ENCODE results near the gene SPATA1. TPM values are rescaled to one million over a fixed set of nuclear protein-coding genes. Genes with fewer than 3 reads are reported as not detected.

Gene SPATA1
- total and polyA plus RNA-seq, 12 donors: 0.29 to 1.5 (median 0.71) TPM; not detected in 5

DNA sequence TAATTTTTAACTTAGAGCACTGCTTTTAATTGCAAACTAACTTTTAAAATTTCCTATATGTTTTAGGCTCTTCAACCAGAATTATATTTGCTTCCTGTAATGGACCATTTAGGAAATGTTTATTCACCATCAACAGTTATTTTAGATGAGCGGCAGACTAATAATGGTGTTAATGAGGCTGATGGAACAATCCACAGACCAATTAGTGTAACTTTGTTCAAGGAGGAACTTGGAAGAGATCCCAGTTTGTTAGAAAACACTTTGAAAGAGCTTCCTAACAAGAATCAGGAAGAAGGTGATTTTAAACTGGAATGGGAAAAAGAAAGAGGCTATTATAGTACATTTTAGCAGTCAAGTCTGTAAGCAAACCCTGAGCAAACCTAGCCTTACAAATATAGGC lies 19.6 kb downstream of the SPATA1 start:
- H3K4me1 ChIP-seq (replicated peaks in 1 of 2): no peaks in the 10 kb centered on the region
- no peak overlapping the region for H3K4me3 ChIP-seq
- 91 to 100% (median 96%) methylated on average over 1 of the region's 1 CpG for WGBS, 4 donors
- H3K27ac ChIP-seq: no peak overlapping the region
- H3K9me3 ChIP-seq (replicated peaks in 1 of 3): no peaks in the 10 kb centered on the region
- intact Hi-C loops (cut with DNase I): no loop called here
- no peak for DNase-seq
- TF ChIP-seq, protein P1, sequence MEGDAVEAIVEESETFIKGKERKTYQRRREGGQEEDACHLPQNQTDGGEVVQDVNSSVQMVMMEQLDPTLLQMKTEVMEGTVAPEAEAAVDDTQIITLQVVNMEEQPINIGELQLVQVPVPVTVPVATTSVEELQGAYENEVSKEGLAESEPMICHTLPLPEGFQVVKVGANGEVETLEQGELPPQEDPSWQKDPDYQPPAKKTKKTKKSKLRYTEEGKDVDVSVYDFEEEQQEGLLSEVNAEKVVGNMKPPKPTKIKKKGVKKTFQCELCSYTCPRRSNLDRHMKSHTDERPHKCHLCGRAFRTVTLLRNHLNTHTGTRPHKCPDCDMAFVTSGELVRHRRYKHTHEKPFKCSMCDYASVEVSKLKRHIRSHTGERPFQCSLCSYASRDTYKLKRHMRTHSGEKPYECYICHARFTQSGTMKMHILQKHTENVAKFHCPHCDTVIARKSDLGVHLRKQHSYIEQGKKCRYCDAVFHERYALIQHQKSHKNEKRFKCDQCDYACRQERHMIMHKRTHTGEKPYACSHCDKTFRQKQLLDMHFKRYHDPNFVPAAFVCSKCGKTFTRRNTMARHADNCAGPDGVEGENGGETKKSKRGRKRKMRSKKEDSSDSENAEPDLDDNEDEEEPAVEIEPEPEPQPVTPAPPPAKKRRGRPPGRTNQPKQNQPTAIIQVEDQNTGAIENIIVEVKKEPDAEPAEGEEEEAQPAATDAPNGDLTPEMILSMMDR (IDR thresholded peaks at IDR 0.05): no peak
- TF ChIP-seq POLR2A (IDR thresholded peaks at IDR 0.05): no peak
- H3K27me3 ChIP-seq: no peaks in the 10 kb centered on the region
- no peaks in the 10 kb centered on the region for H3K36me3 ChIP-seq (replicated peaks in 1 of 2)

DNA sequence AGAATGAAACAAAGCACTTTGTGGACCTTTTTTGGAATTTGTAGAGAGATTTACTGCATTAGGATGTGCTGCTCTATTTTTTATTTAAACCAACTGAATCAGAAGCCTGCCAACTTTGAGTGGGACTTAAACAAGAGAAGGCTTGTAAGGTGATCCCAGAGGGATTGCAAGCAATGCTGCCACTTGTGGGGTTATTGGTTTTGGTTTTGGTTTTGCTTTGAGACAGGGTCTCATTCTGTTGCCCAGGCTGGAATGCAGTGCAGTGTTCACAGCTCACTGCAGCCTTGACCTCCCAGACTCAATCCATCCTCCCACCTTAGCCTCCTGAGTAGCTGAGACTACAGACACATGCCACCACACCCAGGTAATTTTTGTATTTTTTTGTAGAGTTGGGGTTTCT lies 32.4 kb downstream of the SPATA1 start:
- Histone ChIP-seq H3K4me3 (no peak overlapping the region), H3K27ac (no peak overlapping the region), H3K36me3 (replicated peaks in 1 of 2) (no peaks in the 10 kb centered on the region), H3K27me3 (no peaks in the 10 kb centered on the region), H3K4me1 (replicated peaks in 1 of 2) (no peaks in the 10 kb centered on the region), H3K9me3 (replicated peaks in 1 of 3) (peaks cover 0 to 7% (median 0%) of the 10 kb centered on the region in 3 donors)
- TF ChIP-seq POLR2A (IDR thresholded peaks at IDR 0.05): no peak
- TF ChIP-seq, protein P1 (IDR thresholded peaks at IDR 0.05): no peak
- no peak for DNase-seq
- intact Hi-C loops (cut with DNase I): no loop called here

DNA sequence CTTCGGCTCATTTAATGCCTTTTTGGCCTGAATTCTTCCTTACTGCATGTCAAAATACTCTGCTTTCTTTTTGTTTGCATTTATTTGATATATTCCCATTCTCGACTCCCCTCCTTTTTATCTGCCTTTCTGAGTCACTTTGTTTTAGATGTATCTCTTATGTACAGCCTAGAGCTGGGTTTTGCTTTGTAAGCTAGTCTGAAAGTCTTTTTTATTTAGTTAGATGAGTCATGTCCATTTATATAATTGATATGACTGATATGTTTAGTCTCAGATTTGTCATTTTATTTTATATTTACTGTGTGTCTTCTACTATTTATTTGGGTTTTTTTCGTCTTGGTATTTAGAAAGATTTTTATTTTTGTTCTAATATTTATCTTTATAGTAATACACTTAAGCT lies 33.8 kb downstream of the SPATA1 start:
- intact Hi-C loops (cut with DNase I): no loop called here
- Histone ChIP-seq H3K36me3 (replicated peaks in 1 of 2) (no peaks in the 10 kb centered on the region), H3K4me1 (replicated peaks in 1 of 2) (no peaks in the 10 kb centered on the region), H3K27ac (no peak overlapping the region), H3K9me3 (replicated peaks in 1 of 3) (peaks cover 0 to 7% (median 0%) of the 10 kb centered on the region in 3 donors), H3K4me3 (no peak overlapping the region), H3K27me3 (no peaks in the 10 kb centered on the region)
- TF ChIP-seq, protein P1 (IDR thresholded peaks at IDR 0.05): no peak
- no peak for TF ChIP-seq POLR2A (IDR thresholded peaks at IDR 0.05)
- 85 to 94% (median 90%) methylated on average over 3 of the region's 3 CpGs for WGBS, 4 donors
- DNase-seq: no peak

DNA sequence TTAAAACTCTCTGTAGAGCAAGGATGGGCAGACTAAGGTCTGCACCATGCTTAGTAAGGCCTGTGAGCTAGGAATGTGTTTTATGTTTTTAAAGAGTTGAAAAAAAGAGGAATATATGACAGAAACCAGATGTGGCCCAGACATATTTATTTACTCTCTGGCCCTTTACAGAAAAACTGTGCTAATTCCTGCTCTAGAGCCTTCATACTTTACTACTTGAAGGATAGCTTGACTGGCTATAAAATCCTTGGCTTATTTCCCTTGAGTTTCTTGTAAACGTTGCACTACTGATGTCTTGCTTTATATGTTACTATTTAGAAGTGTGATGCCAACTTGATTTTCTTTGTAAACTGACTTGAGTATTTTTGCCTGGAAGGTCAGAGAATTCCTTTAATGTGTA lies 34.6 kb downstream of the SPATA1 start:
- Histone ChIP-seq H3K9me3 (replicated peaks in 1 of 3) (peaks cover 0 to 7% (median 0%) of the 10 kb centered on the region in 3 donors), H3K4me3 (no peak overlapping the region), H3K27me3 (no peaks in the 10 kb centered on the region), H3K27ac (no peak overlapping the region), H3K36me3 (replicated peaks in 1 of 2) (no peaks in the 10 kb centered on the region), H3K4me1 (replicated peaks in 1 of 2) (no peaks in the 10 kb centered on the region)
- TF ChIP-seq, protein P1 (IDR thresholded peaks at IDR 0.05): no peak
- no peak for TF ChIP-seq POLR2A (IDR thresholded peaks at IDR 0.05)
- WGBS, 4 donors: 35 to 62% (median 46%) methylated on average over 1 of the region's 1 CpG
- DNase-seq: no peak
- intact Hi-C loops (cut with DNase I): no loop called here
